A673 (cell line): ENCODE data around the gene EEIG1. TPM values are rescaled to one million over a fixed set of nuclear protein-coding genes. Genes with fewer than 3 reads are reported as not detected.

Experiments
- BruUV-seq: library from RNA; stranded (reverse); fragments of 400-500 nt; replicated peaks from 2 replicates; lab custom pipeline; 2021; lab: Mats Ljungman, UMichigan
- CTCF ChIA-PET: fragments of 300-600 bp; sonication (Branson Sonifier 250); formaldehyde crosslinking; loops from one replicate; lab custom pipeline; 2022; ENCODE audit warnings: antibody characterized with exemption; lab: Charles Lee
- POLR2A ChIA-PET: fragments of 300-600 bp; sonication (Branson Sonifier 250); formaldehyde crosslinking; loops from one replicate; lab custom pipeline; 2022; ENCODE audit warnings: antibody characterized with exemption; ENCODE audit not compliant: low non-redundant PET; lab: Charles Lee
- DNase-seq: peaks from one replicate; pipeline ENCODE4 v3.0.0-alpha.2; 2015; ENCODE audit warnings: low spot score
- H3K27ac ChIP-seq: fragments of 200-600 bp; sonication (generic); 2 replicates; pipeline ENCODE4 v1.5.1; 2016; ENCODE audit warnings: mixed run types, low read depth, mild to moderate bottlenecking, mixed read lengths, antibody characterized with exemption, low read length; ENCODE audit not compliant: poor library complexity, severe bottlenecking
- H3K27me3 ChIP-seq: fragments of 200-600 bp; sonication (generic); replicated peaks from 2 replicates; pipeline ENCODE4 v1.6.1; 2017; ENCODE audit warnings: mixed run types, low read depth, mild to moderate bottlenecking, mixed read lengths, antibody characterized with exemption, low read length; ENCODE audit not compliant: insufficient read depth, poor library complexity
- H3K36me3 ChIP-seq: fragments of 200-600 bp; sonication (generic); 2 replicates; pipeline ENCODE4 v1.6.1; 2016; ENCODE audit warnings: mixed run types, mild to moderate bottlenecking, mixed read lengths, antibody characterized with exemption, low read length; ENCODE audit not compliant: insufficient read depth, poor library complexity, severe bottlenecking
- H3K4me1 ChIP-seq: fragments of 200-600 bp; sonication (generic); 2 replicates; pipeline ENCODE4 v1.6.1; 2017; ENCODE audit warnings: mixed run types, mild to moderate bottlenecking, mixed read lengths, antibody characterized with exemption, low read length; ENCODE audit not compliant: insufficient read depth, poor library complexity, severe bottlenecking
- H3K4me3 ChIP-seq: fragments of 200-600 bp; sonication (generic); 2 replicates; pipeline ENCODE4 v1.5.1; 2016; ENCODE audit warnings: low read depth, mixed run types, mild to moderate bottlenecking, mixed read lengths, low read length; ENCODE audit not compliant: poor library complexity, severe bottlenecking
- H3K9me3 ChIP-seq: fragments of 200-600 bp; sonication (generic); 2 replicates; pipeline ENCODE4 v1.6.1; 2016; ENCODE audit warnings: mixed run types, low read depth, mild to moderate bottlenecking, mixed read lengths, antibody characterized with exemption, low read length; ENCODE audit not compliant: poor library complexity, severe bottlenecking
- EZH2 ChIP-seq: fragments of 200-600 bp; sonication (generic); IDR thresholded peaks from 2 replicates; pipeline ENCODE4 v1.6.1; 2017; ENCODE audit warnings: borderline replicate concordance, low read depth, mild to moderate bottlenecking, mixed read lengths, antibody characterized with exemption, low read length; ENCODE audit not compliant: poor library complexity, severe bottlenecking
- intact Hi-C: fragments of 100-400 bp; cut with micrococcal nuclease; formaldehyde crosslinking; loops from one replicate; pipeline ENCODE4 v1.10.0; 2022; ENCODE audit not compliant: unreplicated experiment
- total RNA-seq: library from RNA; stranded (reverse); gene quantifications from 2 replicates; pipeline ENCODE4 v1.2.3, GENCODE V29; 2021
- TF ChIP-seq, protein P1 (sequence below): fragments of 300-800, 200-600 bp; sonication (generic); conservative IDR thresholded peaks from 2 replicates; pipeline ENCODE4 v1.5.1; 2017; ENCODE audit warnings: low read depth, mild to moderate bottlenecking, antibody characterized with exemption, low read length, moderate library complexity, mixed read lengths

Gene EEIG1
- total RNA-seq, 1 experiment from 2014 or later, result 34.1 TPM

DNA sequence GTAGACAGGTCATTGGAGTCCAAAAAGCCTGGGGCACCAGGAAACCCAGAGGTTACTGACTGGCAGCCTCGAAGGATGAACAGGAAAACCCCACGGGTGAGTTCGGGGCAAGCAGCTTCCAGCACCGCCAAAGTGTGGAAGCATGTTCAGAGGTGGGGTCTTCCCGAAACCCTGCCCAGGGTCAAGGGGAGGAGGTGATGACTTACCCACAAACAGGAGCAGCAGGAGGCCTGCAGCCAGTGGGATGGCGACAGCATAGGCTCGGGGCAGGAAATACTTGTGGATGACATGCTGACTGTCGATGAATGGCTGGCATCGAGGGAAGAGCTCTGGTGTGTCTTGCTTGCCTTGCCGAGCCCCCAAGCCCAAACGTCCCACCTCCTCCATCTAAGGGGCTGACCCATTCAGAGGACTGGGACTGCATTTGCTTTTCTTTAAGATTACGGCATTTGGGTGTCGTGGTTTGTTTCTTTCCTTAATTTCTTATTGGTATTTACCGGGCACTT lies 44.4 kb downstream of the EEIG1 start:
- CTCF ChIA-PET, result no interaction called here
- POLR2A ChIA-PET, result no interaction called here

DNA sequence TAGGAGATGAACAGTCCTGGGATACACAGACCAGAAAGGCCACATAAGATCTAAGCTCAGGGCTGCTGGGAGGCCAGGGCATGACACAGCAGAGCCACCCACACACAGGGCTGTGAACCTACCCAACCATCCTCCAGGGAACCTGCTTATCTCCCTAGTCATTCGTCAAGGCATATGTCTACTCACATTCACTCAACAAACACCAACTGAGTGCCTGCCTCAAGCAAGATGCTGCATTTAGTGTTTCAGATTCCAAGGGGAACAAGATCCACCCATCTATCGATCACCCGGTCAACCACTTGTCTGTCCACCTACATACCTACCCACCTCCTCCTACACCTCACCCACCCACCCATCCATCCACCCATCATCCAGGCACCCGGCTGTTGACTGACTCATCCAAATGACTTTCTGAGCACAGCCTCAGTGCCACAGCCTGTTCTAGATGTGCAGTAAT lies 45.0 kb downstream of the EEIG1 start:
- H3K27me3 ChIP-seq, result no peaks in the 10 kb centered on the region
- no TSS peak for BruUV-seq
- POLR2A ChIA-PET, result no interaction called here
- peaks cover 6% of the 10 kb centered on the region for H3K36me3 ChIP-seq
- intact Hi-C loops, result no loop called here
- H3K4me1 ChIP-seq, result peaks cover 22% of the 10 kb centered on the region
- no peak for TF ChIP-seq EZH2
- TF ChIP-seq, protein P1, sequence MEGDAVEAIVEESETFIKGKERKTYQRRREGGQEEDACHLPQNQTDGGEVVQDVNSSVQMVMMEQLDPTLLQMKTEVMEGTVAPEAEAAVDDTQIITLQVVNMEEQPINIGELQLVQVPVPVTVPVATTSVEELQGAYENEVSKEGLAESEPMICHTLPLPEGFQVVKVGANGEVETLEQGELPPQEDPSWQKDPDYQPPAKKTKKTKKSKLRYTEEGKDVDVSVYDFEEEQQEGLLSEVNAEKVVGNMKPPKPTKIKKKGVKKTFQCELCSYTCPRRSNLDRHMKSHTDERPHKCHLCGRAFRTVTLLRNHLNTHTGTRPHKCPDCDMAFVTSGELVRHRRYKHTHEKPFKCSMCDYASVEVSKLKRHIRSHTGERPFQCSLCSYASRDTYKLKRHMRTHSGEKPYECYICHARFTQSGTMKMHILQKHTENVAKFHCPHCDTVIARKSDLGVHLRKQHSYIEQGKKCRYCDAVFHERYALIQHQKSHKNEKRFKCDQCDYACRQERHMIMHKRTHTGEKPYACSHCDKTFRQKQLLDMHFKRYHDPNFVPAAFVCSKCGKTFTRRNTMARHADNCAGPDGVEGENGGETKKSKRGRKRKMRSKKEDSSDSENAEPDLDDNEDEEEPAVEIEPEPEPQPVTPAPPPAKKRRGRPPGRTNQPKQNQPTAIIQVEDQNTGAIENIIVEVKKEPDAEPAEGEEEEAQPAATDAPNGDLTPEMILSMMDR, result no peak
- H3K9me3 ChIP-seq, result no peaks in the 10 kb centered on the region
- CTCF ChIA-PET, result no interaction called here
- peak overlapping the region; percentile 87 for H3K4me3 ChIP-seq
- no peak for DNase-seq
- no peak overlapping the region for H3K27ac ChIP-seq

More for the DNA sequence above, 44.4 kb downstream of the EEIG1 start:
- Histone ChIP-seq H3K27ac (no peak overlapping the region), H3K9me3 (no peaks in the 10 kb centered on the region), H3K27me3 (no peaks in the 10 kb centered on the region), H3K36me3 (peaks cover 6% of the 10 kb centered on the region), H3K4me3 (peak overlapping the region; percentile 87), H3K4me1 (peaks cover 16% of the 10 kb centered on the region)
- TF ChIP-seq, protein P1, result no peak
- no peak for TF ChIP-seq EZH2
- BruUV-seq, result no TSS peak
- DNase-seq, result no peak
- intact Hi-C loops, result no loop called here

DNA sequence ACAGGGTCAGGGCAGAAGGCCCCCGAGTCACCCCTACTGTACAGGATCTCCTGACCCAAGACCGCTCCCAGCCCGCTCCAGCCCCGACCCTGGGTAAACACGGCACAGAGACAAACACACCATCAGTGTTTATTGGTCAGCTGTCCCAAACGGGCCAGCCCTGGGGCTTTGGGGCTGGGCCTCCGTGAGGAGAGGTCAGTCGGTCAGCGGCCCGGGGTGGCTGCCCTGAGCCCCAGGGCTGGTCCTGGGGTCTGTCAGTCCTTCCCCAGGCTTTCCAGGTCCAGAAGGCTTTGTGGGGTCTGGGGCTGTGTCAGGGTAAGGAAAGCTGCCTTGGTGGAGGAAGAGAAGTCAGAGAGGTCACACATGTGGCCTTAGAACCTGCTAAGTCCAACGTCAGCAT lies 45.8 kb downstream of the EEIG1 start:
- H3K4me1 ChIP-seq, result peaks cover 23% of the 10 kb centered on the region
- H3K27ac ChIP-seq, result no peak overlapping the region
- ChIA-PET POLR2A (no interaction called here), CTCF (no interaction called here)
- H3K27me3 ChIP-seq, result no peaks in the 10 kb centered on the region
- intact Hi-C loops, result no loop called here
- no TSS peak for BruUV-seq
- H3K4me3 ChIP-seq, result no peak overlapping the region
- H3K9me3 ChIP-seq, result no peaks in the 10 kb centered on the region
- peaks cover 6% of the 10 kb centered on the region for H3K36me3 ChIP-seq
- DNase-seq, result no peak
- TF ChIP-seq, protein P1, result no peak
- TF ChIP-seq EZH2, result no peak
